ENCODE results near the gene DLG2.
"Not testable (repeated sequence)": the region's sequence is repeated elsewhere in the genome, so short reads cannot be mapped to it uniquely, and the experiment has no call there.

Gene DLG2

DNA sequence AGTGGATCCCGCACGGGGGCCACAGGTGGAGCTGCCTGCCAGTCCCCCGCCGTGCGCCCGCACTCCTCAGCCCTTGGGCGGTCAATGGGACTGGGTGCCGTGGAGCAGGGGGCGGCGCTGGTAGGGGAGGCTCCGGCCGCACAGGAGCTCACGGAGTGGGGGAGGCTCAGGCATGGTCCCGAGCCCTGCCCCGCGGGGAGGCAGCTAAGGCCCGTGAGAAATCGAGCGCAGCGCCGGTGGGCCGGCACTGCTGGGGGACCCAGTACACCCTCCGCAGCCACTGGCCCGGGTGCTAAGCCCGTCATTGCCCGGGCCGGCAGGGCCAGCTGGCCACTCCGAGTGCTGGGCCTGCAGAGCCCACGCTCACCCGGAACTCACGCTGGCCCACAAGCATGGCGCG lies 1318.7 kb downstream of the DLG2 start:
- DNase-seq, result not testable (repeated sequence)

GRCh38 chr11:84300092-84300491 lies 1327.1 kb downstream of the DLG2 start:
- no peak for DNase-seq

GRCh38 chr11:84297570-84297969 lies 1329.6 kb downstream of the DLG2 start:
- no peak for DNase-seq

- no peak for DNase-seq
These were observed 1331.3 kb downstream of the DLG2 start for GRCh38 chr11:84295815-84296214.

DNA sequence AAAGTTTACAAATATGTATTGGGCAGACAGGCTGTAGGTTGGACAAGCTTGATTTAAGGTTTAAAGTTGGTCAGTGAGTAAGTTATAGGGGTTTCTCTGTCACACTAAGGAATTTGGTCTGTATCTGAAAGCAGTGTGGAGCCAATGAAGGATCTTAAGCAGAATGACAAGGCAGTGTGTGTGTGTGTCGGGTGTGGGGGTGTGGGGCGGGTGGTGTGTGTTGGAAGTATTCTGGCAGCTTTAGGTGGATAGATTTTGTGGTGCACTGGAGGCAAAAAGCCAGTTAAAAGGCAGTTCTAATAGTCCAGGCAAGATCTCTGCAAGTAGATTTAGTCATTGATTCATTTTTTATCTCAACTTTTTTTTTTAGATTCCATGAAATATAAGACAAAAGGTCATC lies 1334.2 kb downstream of the DLG2 start:
- DNase-seq, result no peak

- DNase-seq, result no peak
These were observed 1335.1 kb downstream of the DLG2 start for GRCh38 chr11:84292006-84292405.

- no peak for DNase-seq
These were observed 1336.5 kb downstream of the DLG2 start for GRCh38 chr11:84290647-84291046.

DNA sequence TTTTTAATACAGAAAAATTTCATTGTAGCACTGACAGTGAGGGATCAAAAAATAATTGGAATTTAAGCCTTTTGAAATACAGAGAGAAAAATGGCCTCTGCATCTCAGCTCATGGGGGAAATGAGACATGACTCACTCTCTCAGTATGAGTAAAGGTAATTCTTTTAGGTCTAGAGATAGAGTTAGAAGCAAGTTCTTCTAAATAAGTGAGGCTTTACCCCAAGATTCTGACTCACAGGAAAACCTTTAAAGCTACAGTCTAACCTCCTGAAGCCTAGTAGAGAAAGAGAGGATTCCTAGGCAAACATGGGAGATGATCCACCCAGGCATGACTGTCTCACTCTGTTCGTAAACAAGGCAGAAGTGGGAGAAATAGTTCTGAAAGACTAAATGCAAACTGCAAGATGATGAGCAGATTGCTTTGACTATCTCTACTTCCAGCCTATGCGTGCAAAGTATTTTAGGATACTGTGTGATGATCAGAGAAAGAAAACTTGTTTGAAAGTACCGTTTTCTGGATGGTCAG lies 1337.7 kb downstream of the DLG2 start:
- no peak for DNase-seq

- no peak for DNase-seq
These were observed 1353.6 kb downstream of the DLG2 start for GRCh38 chr11:84273541-84273940.

DNA sequence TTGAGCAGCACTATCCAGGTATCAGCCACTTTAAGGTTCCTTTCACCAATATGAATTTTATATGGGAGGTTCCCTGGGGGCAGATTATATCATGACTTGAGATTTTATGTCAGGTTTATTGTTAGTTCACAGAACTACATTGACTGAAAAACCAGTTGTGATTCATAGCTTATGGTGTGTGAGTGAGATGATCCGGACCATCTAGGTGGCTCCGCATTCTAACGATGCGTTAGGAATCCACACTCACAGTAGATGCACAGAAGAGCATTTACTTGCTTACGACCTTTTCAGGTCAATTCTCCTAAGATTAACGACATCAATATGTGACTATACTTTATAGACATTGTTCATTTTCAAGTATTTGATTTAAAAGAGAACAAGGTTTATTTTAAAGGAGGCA lies 1356.7 kb downstream of the DLG2 start:
- DNase-seq, result peak in 1 of 2 experiments; percentile 6

- no peak for DNase-seq
These were observed 1363.1 kb downstream of the DLG2 start for GRCh38 chr11:84264066-84264465.

DNA sequence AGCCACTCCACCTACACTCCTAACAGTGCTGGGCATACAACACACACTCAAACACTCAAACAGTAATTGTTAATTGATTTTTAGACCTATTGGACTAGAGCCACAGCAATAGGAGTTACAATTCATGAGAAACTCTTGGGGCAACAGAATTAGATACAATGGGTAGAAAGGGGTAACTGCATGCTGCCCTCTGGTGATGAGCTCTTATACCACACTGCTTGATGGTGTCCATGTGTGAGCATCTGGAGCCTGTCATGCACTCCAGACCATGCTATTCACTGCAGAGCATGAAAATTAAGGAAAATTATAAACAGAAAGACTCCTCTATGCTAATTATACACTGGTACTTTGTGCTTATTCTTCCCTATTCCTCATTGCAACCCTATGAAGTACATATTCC lies 1365.4 kb downstream of the DLG2 start:
- DNase-seq, result peak in 1 of 2 experiments; percentile 2

DNA sequence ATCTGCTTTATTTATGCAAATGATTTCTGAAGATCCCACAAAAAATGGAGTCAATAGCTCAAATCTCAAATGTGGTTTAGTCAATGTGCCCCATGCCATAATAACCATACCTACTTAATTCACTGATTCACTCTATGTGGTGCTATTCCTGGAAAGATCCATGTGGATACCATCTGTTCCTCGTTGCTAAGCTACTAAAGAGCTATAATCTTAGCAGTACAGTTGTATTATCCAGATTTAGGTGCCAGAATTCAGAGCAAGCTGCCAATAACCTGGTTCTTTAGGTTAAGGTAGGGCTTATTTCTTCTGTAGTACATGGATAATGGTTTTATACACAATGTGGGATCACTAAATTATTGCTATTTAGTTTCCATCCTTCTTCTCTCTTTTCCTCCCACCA lies 1366.3 kb downstream of the DLG2 start:
- DNase-seq, result no peak

- DNase-seq, result no peak
These were observed 1370.5 kb downstream of the DLG2 start for GRCh38 chr11:84256618-84257017.

DNA sequence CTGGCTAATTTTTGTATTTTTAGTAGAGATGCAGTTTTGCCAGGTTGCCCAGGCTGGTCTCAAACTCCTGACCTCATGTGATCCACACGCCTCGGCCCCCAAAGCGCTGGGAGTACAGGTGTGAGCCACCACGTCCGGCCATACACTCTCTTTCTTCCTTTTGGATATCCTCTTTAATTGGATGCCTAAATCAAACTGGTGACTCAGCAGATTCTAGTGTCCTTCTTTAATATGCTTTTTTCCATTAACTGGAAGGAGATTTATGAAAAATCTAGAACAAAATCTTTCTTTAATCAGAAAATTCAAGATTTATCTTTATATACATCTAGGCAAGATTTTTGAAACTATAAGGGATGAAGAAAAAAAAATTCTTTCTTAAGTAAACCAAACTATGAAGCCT lies 1371.7 kb downstream of the DLG2 start:
- no peak for DNase-seq

DNA sequence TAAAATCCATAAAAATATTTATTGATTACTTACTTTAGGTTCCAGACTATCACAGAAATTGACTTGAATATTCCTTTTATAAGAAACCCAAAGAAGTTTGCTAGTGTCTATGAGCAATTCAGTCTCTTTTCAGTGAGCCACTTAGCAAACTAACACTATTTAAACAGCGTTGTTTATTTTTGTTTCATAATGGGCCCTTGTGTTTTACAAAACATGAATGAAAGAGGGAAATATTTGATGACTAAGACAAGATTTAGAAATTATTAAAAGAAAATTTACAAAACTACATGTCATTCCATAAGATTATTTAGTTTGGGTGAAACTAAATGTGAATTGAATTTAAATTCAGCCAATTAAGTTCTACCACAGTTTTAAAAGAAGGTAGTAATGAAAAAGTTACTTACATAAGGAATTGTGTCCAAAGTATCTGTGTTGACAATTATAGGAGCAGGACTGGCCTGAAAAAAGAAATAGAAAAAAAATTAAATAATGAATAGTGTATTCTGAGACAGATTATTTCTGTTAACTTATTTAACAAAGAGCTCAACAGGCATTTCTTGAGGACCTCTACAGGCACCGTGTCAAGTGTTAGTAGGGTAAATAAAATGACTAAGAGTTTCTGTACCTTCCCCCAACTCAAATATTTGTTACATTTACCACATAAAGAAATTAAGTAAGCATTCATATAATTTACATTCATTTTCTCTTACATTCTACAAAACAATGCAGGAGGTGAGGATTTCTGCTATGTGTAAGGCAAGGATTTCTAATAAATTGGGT lies 1376.1 kb downstream of the DLG2 start:
- no peak for DNase-seq

DNA sequence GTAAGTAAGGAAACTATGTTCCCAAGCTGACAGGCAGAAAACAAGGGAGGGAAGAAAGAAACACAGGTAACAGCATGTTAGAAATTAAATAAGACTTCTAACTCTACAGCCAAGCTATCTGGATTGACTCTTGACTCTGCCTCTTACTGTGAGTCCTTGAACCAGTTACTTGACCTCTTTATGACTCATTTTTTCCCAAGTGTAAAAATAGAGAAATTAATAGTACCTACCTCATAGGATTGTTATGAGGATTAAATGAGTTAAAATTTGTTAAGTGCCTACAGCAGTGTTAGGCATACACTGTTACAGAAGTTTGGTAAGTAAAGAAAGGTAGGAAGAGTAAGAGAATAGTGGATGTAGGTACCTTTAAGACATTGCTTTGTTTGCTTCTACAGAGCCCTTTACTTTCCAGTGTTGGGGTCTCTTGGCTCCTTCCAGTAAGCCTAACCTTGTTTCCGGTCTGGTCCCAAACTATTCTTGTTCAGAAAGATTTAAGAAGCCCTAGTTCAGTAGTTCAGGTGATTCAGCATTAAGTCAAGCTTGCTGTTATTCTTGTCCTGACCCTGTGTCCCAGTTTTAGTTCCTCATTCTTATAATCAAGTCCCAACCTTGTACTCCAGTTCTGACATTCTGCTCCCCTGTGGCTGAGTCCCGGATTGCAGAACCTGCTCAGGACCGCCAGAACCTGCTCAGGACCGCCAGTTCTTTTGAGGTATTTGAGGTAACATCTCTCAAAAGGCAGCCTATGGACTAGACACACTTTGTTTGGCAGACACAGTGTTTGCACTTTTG lies 1377.6 kb downstream of the DLG2 start:
- DNase-seq, result no peak

- peak; percentile 39 to 79 for DNase-seq
These were observed 1379.2 kb downstream of the DLG2 start for GRCh38 chr11:84247926-84248325.

- no peak for DNase-seq
These were observed 1380.0 kb downstream of the DLG2 start for GRCh38 chr11:84247129-84247528.

DNA sequence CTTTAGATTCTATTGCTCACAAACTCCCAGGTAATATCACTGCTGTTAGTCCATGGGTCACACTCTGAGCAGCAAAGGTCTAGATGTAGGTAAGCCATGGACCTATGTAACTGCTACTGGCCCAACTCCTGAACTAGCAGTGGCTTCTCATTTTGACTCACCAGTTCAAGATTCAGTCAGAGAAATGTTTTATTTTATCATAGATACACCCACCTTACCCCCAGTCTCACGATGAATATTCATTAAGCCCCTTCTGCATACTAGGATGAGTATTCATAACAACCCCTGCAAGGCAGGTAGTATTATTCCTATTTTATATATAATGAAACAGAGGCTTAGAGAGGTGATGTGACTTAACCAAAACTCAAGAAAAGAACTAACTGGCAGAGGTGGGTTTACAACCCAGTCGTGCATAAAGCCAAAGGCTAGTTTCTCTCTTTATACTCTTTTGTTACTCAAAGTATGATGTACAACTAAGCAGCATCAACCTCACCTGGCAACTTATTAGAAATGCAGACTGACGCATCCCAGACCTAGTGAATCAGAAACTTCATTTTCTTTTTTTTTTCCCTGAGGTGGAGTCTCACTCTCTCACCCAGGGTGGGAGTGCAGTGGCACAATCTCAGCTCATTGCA lies 1383.4 kb downstream of the DLG2 start:
- no peak for DNase-seq

- no peak for DNase-seq
These were observed 1385.6 kb downstream of the DLG2 start for GRCh38 chr11:84241343-84242131.

- no peak for DNase-seq
These were observed 1386.3 kb downstream of the DLG2 start for GRCh38 chr11:84240847-84241246.

GRCh38 chr11:84236436-84236835 lies 1390.7 kb downstream of the DLG2 start:
- DNase-seq, result no peak
